ENCODE data around the gene AIMP2. TPM values are rescaled to one million over a fixed set of nuclear protein-coding genes. Genes with fewer than 3 reads are reported as not detected.
"Not testable (repeated sequence)": the region's sequence is repeated elsewhere in the genome, so short reads cannot be mapped to it uniquely, and the experiment has no call there.

The AIMP2 gene
- 84.9 and 103 TPM in 2 replicates for total RNA-seq

DNA sequence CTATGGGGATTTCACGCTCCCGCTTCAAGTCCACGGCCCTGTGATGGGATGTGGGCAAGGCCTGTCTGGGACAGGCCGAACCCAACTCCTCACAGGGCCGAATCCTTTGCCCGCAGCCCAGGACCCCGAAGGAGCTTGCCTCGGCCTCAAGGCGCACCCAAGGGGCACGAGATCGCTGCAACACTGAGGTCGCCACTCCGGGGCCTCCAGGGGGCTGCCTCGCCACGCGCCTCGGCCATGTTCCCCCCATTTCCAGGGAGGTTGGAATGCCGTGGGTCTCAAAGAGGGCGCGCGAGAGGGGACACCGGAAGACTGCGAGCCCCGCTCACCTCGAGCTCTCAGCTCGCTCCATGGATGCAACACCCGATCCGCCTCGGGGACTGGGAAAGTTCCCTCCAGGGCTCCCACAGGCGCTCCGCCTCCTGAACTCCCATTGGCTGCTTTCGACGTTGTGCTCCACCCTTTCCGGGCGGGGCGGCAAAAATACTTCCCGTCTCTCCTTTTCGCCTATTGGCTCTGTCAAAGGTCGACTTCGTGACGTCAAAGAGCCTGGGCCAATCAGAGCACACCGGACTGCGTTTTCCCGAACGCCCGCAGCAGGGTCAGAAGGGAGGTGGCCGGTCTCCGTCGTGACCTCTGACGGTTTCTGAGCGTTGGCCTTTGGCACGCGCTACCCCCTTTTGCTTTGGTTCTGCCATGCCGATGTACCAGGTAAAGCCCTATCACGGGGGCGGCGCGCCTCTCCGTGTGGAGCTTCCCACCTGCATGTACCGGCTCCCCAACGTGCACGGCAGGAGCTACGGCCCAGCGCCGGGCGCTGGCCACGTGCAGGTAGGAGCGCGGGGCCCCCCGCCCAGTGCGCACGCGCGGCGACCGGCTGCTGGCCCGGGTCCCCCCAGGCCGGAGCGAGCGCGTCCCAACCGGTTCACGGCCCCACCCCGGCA is at the start of gene AIMP2, which contains the start of gene PMS2:
Gene AIMP2 (plus strand): TSS at position 605 of the 944 bp plus-strand sequence. CDS start 92 bp downstream, at position 697.
Gene PMS2 (minus strand): TSS at position 382 of the 944 bp plus-strand sequence. CDS start 30 bp downstream, at position 352.
- peak; percentile 94 for DNase-seq (ENCODE audit: low read depth)
- Histone ChIP-seq H3K4me3 (ENCODE audit: low read depth, low read length) (peak within 1 kb of the TSS; percentile 72), H3K27me3 (ENCODE audit: control insufficient read depth, insufficient read depth, low read length) (no peaks in the 10 kb centered on the region), H3K36me3 (ENCODE audit: control insufficient read depth, insufficient read depth, low read length) (no peaks in the 10 kb centered on the region)
- TF ChIP-seq, protein P1, sequence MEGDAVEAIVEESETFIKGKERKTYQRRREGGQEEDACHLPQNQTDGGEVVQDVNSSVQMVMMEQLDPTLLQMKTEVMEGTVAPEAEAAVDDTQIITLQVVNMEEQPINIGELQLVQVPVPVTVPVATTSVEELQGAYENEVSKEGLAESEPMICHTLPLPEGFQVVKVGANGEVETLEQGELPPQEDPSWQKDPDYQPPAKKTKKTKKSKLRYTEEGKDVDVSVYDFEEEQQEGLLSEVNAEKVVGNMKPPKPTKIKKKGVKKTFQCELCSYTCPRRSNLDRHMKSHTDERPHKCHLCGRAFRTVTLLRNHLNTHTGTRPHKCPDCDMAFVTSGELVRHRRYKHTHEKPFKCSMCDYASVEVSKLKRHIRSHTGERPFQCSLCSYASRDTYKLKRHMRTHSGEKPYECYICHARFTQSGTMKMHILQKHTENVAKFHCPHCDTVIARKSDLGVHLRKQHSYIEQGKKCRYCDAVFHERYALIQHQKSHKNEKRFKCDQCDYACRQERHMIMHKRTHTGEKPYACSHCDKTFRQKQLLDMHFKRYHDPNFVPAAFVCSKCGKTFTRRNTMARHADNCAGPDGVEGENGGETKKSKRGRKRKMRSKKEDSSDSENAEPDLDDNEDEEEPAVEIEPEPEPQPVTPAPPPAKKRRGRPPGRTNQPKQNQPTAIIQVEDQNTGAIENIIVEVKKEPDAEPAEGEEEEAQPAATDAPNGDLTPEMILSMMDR (IDR thresholded peaks at IDR 0.05; ENCODE audit: insufficient read depth, low read length, poor library complexity, severe bottlenecking): peak; percentile 10

DNA sequence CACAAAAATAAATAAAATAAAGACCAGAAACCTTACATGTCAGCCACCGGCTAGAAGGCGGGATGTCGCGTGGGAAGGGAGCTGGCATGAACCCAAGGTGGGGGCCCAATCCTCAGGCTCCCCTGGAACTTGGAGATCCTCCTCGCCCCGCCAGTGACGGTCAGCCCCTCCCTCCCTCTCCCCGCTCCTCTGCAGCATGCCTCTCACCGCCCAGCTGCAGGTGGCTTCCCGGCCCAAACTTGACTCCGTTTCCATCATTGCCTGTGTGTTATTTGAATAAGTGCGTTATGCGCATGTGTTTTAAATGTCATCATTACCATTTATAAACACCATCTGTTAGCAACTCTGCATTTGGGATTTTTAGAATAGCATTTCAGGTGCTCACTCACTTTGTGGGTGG is 45.9 kb upstream of the AIMP2 start:
- H3K36me3 ChIP-seq (ENCODE audit: control insufficient read depth, insufficient read depth, low read length); DNase-seq (ENCODE audit: low read depth); H3K4me3 ChIP-seq (ENCODE audit: low read depth, low read length); H3K27me3 ChIP-seq (ENCODE audit: control insufficient read depth, insufficient read depth, low read length): not testable (repeated sequence)

DNA sequence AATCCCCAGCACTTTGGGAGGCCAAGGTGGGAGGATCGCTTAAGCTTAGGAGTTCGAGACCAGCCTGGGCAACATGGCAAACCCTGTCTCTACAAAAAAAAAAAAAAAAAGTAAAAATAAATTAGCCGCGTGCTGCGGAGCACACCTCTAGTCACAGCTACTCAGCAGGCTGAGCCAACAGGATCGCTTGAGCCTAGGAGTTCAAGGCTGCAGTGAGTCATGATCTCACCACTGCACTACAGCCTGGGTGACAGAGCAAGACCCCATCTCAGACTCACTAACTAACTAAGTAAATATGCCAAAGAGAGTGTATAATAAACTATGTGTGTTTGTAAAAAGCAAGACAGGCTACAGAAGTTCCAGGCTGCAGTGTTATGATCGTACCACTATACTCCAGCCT is 45.3 kb upstream of the AIMP2 start:
- not testable (repeated sequence) for DNase-seq (ENCODE audit: low read depth); H3K27me3 ChIP-seq (ENCODE audit: control insufficient read depth, insufficient read depth, low read length)

DNA sequence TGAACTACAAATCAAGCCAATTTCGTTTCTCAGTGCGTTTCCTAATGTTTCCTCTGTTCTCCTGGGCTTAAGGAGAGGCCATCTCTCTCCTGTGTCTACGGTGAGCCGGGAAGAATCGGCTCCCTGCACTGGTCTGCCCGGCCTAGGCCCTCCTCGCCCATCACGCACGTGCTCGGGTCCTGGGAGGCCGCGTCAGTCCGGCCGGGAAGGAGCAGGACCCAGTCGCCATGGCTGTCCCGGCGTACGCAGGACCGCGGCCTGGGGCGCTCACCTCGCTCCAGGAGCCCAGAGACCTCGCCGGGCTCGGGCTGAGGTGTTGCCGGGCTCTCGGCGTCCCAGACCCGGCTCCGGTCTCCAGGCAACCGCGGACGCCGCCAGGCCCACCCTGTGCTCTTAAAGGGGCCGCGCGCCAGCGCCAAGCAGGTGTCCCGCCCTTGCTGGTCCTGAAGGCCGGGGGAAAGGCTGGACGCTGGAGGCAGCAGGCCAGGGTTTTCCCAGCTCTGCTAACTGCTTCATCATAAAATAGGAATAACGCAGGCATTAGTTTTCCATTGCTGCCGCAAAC is 38.6 kb upstream of the AIMP2 start, which contains the start of gene RSPH10B:
Gene RSPH10B (minus strand): TSS at position 343 of the 565 bp plus-strand sequence. CDS start 3,573 bp downstream, outside the sequence.
- H3K4me3 ChIP-seq (ENCODE audit: low read depth, low read length): peak within 1 kb of the TSS; percentile 24
- not testable (repeated sequence) for H3K27me3 ChIP-seq (ENCODE audit: control insufficient read depth, insufficient read depth, low read length); DNase-seq (ENCODE audit: low read depth); H3K36me3 ChIP-seq (ENCODE audit: control insufficient read depth, insufficient read depth, low read length)

More for the DNA sequence above, 45.3 kb upstream of the AIMP2 start:
- H3K36me3 ChIP-seq (ENCODE audit: control insufficient read depth, insufficient read depth, low read length); H3K4me3 ChIP-seq (ENCODE audit: low read depth, low read length): not testable (repeated sequence)

DNA sequence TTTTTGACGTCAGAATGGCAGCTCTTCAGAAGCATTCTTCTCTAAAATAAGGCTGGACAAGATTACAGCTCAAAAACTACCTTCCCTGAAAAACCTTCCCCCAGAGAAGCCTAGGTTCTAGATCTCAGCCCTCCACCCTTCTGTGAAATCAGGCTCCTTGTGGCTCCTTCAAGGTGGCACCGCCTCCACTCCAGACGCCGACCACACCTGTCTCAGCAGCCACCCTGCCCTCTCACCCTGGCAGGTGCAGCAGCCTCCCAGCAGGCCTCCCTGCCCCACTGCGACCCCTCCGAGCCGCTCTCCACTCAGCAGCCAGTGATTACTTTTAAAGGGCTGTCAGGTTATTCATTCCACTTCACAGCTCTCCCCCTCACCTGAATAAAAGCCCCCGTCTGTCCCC is 35.5 kb upstream of the AIMP2 start:
- not testable (repeated sequence) for H3K36me3 ChIP-seq (ENCODE audit: control insufficient read depth, insufficient read depth, low read length); H3K27me3 ChIP-seq (ENCODE audit: control insufficient read depth, insufficient read depth, low read length); H3K4me3 ChIP-seq (ENCODE audit: low read depth, low read length); DNase-seq (ENCODE audit: low read depth)

DNA sequence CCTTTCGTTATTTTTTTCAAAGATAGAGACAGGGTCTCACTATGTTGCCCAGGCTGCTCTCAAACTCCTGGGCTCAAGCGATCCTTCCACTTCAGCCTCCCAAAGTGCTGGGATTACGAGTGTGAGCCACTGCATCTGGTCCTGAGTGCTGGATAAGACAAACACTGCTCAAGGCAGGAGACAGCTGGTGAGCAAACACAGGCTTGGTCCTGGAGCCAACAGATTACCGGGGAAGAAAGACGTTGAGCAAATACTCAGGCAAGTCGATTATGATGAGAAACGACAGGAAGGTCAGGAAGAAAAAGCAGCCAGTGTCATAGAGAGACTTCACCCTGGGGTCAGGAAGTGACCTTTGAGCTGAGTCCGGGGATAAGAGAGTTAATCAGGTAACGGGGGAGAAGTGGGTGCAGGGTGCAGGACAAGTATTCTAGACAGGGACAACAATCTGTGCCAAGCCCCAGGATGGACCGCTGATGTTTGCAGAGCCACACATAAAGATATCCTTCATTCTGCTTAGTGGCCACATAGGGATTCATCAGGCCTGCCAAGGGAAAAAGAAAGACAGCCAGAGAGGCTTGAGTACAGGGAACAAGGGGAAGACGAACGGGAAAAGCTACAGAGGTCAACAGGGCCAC is 29.3 kb upstream of the AIMP2 start:
- not testable (repeated sequence) for H3K4me3 ChIP-seq (ENCODE audit: low read depth, low read length); DNase-seq (ENCODE audit: low read depth)

DNA sequence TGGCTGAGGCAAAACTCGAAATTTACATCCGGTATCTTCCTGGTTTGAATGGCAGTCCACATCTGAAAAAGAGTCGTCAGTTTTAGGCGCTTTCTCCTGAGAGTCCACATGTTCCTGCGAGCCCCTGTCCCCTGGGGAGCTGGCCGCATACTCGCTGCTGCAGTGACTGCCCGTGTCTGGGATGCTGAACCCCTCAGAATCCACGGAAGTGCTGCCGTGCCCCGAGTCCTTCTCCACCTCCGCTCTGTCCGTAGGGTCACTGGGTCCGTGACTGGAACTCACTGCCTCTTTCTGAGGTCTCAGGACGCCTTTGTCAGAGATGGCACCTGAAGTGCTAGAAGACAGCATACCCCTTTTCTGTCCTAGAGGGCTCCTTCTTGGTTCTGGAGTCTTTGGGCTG is 22.0 kb upstream of the AIMP2 start:
- H3K36me3 ChIP-seq (ENCODE audit: control insufficient read depth, insufficient read depth, low read length); DNase-seq (ENCODE audit: low read depth): not testable (repeated sequence)

More for the DNA sequence above, 29.3 kb upstream of the AIMP2 start:
- H3K36me3 ChIP-seq (ENCODE audit: control insufficient read depth, insufficient read depth, low read length); H3K27me3 ChIP-seq (ENCODE audit: control insufficient read depth, insufficient read depth, low read length): not testable (repeated sequence)

DNA sequence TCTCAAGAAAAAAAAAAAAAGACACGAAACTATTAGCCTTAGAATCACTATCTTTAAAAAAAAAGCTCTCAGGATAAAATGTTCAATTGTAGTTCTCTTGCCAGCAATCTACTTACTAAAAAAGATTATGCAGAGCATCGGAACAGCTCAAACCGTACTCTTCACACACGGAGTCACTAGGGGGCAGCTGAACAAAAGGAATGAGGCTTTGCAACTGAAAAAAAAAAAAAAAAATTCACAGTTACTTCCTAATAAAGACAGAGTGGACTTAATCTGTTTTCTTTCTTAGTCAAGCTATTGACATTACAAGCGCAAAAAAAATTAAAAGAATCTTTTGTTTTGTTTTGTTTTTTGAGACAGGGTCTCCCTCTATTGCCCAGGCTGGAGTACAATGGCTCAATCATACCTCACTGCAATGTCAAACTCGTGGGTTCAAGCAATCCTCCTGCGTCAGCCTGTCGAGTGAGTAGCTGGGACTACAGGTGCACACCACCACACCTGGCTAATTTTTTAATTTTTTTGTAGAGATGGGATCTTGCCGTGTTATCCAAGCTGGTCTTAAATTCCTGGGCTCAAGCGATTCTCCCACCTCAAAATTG is 11.8 kb upstream of the AIMP2 start:
- no peak for DNase-seq (ENCODE audit: low read depth)
- TF ChIP-seq, protein P1 (IDR thresholded peaks at IDR 0.05; ENCODE audit: insufficient read depth, low read length, poor library complexity, severe bottlenecking): peak; percentile 54
- no peaks in the 10 kb centered on the region for H3K27me3 ChIP-seq (ENCODE audit: control insufficient read depth, insufficient read depth, low read length)

More for the DNA sequence above, 22.0 kb upstream of the AIMP2 start:
- not testable (repeated sequence) for H3K4me3 ChIP-seq (ENCODE audit: low read depth, low read length); H3K27me3 ChIP-seq (ENCODE audit: control insufficient read depth, insufficient read depth, low read length)

More for the DNA sequence above, 11.8 kb upstream of the AIMP2 start:
- Histone ChIP-seq H3K4me3 (ENCODE audit: low read depth, low read length) (no peak overlapping the region), H3K36me3 (ENCODE audit: control insufficient read depth, insufficient read depth, low read length) (no peaks in the 10 kb centered on the region)

Measured in kidney epithelial cell (primary cell).